ENCODE results near the gene YPEL4. TPM values are rescaled to one million over a fixed set of nuclear protein-coding genes. Genes with fewer than 3 reads are reported as not detected.

The YPEL4 gene
- total RNA-seq, 1 donor from 2014 or later: 0.86 TPM

- no peak for DNase-seq (ENCODE audit: low read depth)
- no peak for TF ChIP-seq CTCF (conservative IDR thresholded peaks at IDR 0.05; ENCODE audit: low read depth, low read length)
- H3K4me3 ChIP-seq (ENCODE audit: low read depth, low read length): no peak overlapping the region
Observed at GRCh38 chr11:57596266-57596885, 53.3 kb downstream of the YPEL4 start.

Other genes with a start within 250 kb of the YPEL4 start
- gene SLC43A3, start 222.8 kb downstream of the YPEL4 start, total RNA-seq: 66.0 and 127 TPM in 2 replicates
- gene RTN4RL2, start 189.4 kb downstream of the YPEL4 start, total RNA-seq: 0.98 TPM in 1 of 2 replicates, not detected in the other
- gene SLC43A1, start 134.2 kb downstream of the YPEL4 start, total RNA-seq: 3.6 and 9.0 TPM in 2 replicates
- 43.1 and 89.1 TPM in 2 replicates for gene TIMM10, start 119.2 kb downstream of the YPEL4 start, total RNA-seq
- gene SMTNL1, start 112.3 kb downstream of the YPEL4 start, total RNA-seq: not detected in 2 replicates
- gene UBE2L6, start 82.2 kb downstream of the YPEL4 start, total RNA-seq: 12.2 and 19.4 TPM in 2 replicates
- 1.8 and 49.8 TPM in 2 replicates for gene SERPING1, start 52.2 kb downstream of the YPEL4 start, total RNA-seq
- 13.1 and 24.0 TPM in 2 replicates for gene CLP1, start 7.8 kb upstream of the YPEL4 start, total RNA-seq
- gene ZDHHC5, start 18.2 kb upstream of the YPEL4 start, total RNA-seq: 31.4 and 43.5 TPM in 2 replicates
- 15.9 and 22.9 TPM in 2 replicates for gene MED19, start 62.3 kb upstream of the YPEL4 start, total RNA-seq
- gene TMX2, start 62.7 kb upstream of the YPEL4 start, total RNA-seq: 61.8 and 83.7 TPM in 2 replicates
- 279 and 298 TPM in 2 replicates for gene SELENOH, start 91.6 kb upstream of the YPEL4 start, total RNA-seq
- gene BTBD18, start 101.9 kb upstream of the YPEL4 start, total RNA-seq: not detected in 2 replicates
- gene CTNND1, start 111.9 kb upstream of the YPEL4 start, total RNA-seq: 83.6 and 112 TPM in 2 replicates